GM12873 (cell line): Measurements from ENCODE around the gene PKM.

Experiments used
- TF ChIP-seq, protein P1 (sequence below): IDR thresholded peaks from 2 replicates; pipeline ENCODE4 v1.5.1; 2012; ENCODE audit warnings: low read depth, mild to moderate bottlenecking, moderate library complexity, low read length, control low read depth; ENCODE audit not compliant: insufficient read depth; ENCODE audit errors: missing control alignments

The PKM gene

GRCh38 chr15:72231066-72231832 lies at the start of gene PKM:
Gene PKM, minus strand, starts transcription at chr15:72231190. Its CDS starts 12,093 bp downstream, at chr15:72219097.
- TF ChIP-seq, protein P1, sequence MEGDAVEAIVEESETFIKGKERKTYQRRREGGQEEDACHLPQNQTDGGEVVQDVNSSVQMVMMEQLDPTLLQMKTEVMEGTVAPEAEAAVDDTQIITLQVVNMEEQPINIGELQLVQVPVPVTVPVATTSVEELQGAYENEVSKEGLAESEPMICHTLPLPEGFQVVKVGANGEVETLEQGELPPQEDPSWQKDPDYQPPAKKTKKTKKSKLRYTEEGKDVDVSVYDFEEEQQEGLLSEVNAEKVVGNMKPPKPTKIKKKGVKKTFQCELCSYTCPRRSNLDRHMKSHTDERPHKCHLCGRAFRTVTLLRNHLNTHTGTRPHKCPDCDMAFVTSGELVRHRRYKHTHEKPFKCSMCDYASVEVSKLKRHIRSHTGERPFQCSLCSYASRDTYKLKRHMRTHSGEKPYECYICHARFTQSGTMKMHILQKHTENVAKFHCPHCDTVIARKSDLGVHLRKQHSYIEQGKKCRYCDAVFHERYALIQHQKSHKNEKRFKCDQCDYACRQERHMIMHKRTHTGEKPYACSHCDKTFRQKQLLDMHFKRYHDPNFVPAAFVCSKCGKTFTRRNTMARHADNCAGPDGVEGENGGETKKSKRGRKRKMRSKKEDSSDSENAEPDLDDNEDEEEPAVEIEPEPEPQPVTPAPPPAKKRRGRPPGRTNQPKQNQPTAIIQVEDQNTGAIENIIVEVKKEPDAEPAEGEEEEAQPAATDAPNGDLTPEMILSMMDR = no peak

DNA sequence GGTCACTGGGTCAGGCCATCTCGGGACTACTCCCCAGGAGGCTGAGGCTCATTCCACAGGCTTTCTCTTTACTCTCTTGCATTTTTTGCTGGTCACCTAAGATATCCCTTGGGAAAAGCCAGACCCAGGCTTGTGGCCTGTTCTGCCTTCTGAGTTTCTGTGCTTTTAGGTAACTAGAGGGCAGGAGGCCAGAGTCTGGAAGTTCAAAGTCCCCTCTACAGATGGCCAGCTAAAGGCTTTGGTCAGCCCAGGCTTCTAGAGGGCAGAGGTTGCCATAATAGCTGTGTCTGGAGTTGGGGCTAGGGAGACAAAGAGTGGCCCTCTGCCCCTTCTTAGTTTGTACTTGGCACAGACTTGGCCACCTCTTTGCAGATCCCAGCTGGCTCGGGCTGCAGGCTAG lies 49.8 kb upstream of the PKM start:
- TF ChIP-seq, protein P1 = no peak

GRCh38 chr15:72278737-72279136 lies 47.7 kb upstream of the PKM start:
- TF ChIP-seq, protein P1 = no peak

DNA sequence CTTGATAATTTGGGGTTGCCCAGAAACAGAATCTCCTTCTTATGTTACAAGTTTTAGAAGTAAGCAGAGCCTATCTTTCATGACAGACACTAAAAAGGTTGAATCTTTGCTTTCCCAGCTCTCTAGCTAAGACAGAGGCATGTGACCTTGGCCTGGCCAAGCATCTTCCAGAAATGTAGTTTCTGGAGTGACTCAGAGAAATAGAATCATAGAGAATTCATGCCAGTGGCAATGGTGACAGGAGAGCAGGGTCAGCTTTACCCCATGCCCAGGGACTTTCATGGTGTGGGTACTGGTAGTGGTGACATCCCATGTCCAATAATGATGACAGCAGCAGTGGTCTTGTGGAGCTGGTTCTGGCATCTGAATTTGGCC lies 45.3 kb upstream of the PKM start:
- TF ChIP-seq, protein P1 = no peak

- TF ChIP-seq, protein P1 = no peak
These were observed 42.0 kb upstream of the PKM start for GRCh38 chr15:72272997-72273352.

DNA sequence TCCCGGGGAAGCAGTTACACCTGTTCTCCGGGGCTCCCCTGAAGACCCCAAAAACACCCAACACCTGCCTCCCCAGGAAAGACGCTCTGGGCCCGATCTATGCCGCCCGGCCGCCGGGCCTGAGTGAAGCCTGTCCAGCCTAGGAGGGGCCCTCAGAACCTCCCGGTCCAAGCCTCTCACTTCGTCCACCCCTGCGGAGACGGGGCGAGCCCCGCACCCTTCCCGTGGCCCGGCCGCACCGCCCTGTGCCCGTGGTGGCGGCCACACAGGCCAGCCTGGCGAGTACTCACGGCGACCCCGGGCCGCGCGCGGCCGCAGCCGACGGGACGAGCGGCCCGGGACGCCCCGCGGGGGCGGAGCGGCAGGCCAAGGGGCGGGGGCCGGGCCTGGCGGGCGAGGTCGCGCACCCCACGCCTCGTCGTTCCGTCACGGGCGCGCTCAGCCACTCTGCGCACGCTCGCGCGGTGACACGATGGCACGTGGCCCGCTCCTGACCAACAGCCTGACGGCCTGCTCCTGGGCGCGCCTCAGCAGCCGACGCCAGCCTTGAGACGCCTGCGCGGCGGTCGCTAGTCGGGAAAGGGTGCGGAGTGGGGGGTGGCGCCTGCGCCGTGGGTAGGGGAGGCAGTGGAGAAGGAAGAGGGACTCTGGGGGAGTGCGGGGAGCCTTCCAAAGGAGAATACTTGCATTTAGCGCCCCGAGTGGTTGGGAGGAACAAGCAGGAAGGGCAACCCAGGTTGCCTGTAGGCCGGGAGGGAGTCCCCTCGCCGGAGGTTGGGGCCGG lies 41.4 kb upstream of the PKM start, which contains the start of gene PARP6:
TSS of gene PARP6 (minus strand) at position 342 of the 784 bp plus-strand sequence. CDS start 5,077 bp downstream, outside the sequence.
- TF ChIP-seq, protein P1 = peak; percentile 70

DNA sequence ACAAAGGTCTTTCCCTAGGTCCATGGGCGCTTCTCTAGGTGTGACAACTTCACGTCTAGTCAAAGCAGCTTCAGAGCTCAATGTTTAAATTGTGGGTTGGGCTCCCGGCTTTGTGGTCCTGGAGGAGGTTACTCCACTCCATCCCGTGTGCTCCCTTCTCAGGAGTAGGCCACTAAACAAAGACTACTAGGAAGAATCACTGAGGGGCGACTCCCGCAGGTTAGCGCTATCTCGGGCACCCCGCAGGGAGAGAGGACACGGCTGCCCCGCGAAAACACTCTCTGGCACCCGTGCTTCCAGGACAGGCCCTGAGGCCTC lies 40.9 kb upstream of the PKM start:
- TF ChIP-seq, protein P1 = no peak
